H1 (cell line): ENCODE data around the gene KRTAP10-4. TPM values are rescaled to one million over a fixed set of nuclear protein-coding genes. Genes with fewer than 3 reads are reported as not detected.

Source experiments
- ASH2L ChIP-seq: fragments of 200-600, 300-600 bp; sonication (generic); IDR thresholded peaks from one replicate; pipeline ENCODE4 v1.7.1; 2017; ENCODE audit warnings: low read length
- CBX8 ChIP-seq: fragments of 300-800, 300-1000 bp; sonication (generic); IDR thresholded peaks from 2 replicates; pipeline ENCODE4 v1.7.1; 2016; ENCODE audit warnings: low read depth, low read length, borderline replicate concordance
- CHD1 ChIP-seq: IDR thresholded peaks from 2 replicates; pipeline ENCODE4 v1.6.1; 2012; ENCODE audit warnings: low read depth, low read length, improper control_type of control experiment
- CREB1 ChIP-seq: IDR thresholded peaks from 2 replicates; pipeline ENCODE4 v1.6.1; 2012; ENCODE audit warnings: inconsistent platforms
- EGR1 ChIP-seq: IDR thresholded peaks from 2 replicates; pipeline ENCODE4 v1.6.1; 2011; ENCODE audit warnings: low read depth, low read length, borderline replicate concordance
- EP300 ChIP-seq, 2 experiments: IDR thresholded peaks; 1 replicate in 1 of 2; 2 replicates in 1 of 2; pipeline ENCODE4 v1.6.1; 2011 to 2012; ENCODE audit warnings: low read depth in 2 of 2, low read length in 2 of 2, mild to moderate bottlenecking in 2 of 2, borderline replicate concordance in 1 of 2, inconsistent platforms in 1 of 2, moderate library complexity in 1 of 2
- GTF2F1 ChIP-seq: IDR thresholded peaks from 2 replicates; pipeline ENCODE4 v1.6.1; 2012; ENCODE audit warnings: low read depth, low read length, improper control_type of control experiment, borderline replicate concordance
- JUN ChIP-seq: IDR thresholded peaks from 2 replicates; pipeline ENCODE4 v1.6.1; 2011; ENCODE audit warnings: low read depth, mild to moderate bottlenecking, improper control_type of control experiment, low read length
- PHF8 ChIP-seq: fragments of 200-600 bp; sonication (generic); conservative IDR thresholded peaks from 2 replicates; pipeline ENCODE4 v1.7.1; 2012; ENCODE audit warnings: low read depth, mild to moderate bottlenecking, inconsistent platforms, low read length, moderate library complexity
- SIN3A ChIP-seq, 2 experiments: IDR thresholded peaks in 1 of 2; conservative IDR thresholded peaks in 1 of 2; 2 replicates each; pipeline ENCODE4 v1.6.1; 2011 to 2012; ENCODE audit warnings: low read length in 2 of 2, improper control_type of control experiment in 1 of 2, low read depth in 1 of 2, mild to moderate bottlenecking in 1 of 2
- SIX5 ChIP-seq: IDR thresholded peaks from 2 replicates; pipeline ENCODE4 v1.6.1; 2011; ENCODE audit warnings: mild to moderate bottlenecking, low read depth, low read length
- TAF1 ChIP-seq: IDR thresholded peaks from 2 replicates; pipeline ENCODE4 v1.6.1; 2011; ENCODE audit warnings: mild to moderate bottlenecking, low read depth, low read length
- polyA plus RNA-seq, 7 experiments: library from polyadenylated mRNA; depleted of rRNA in 3 of 7; stranded (reverse) in 5 of 7; unstranded in 2 of 7; fragments of >200 nt in 5 of 7; fragments of 200-250 nt in 2 of 7; gene quantifications; 1 replicate in 5 of 7; 2 replicates in 1 of 7; 4 replicates in 1 of 7; pipeline versions ENCODE4 v1.2.1 to v1.2.3, GENCODE V29; 2011 to 2013; ENCODE audit warnings: missing spikeins in 2 of 7, mixed read lengths in 2 of 7
- total RNA-seq: library from RNA; stranded (reverse); fragmentation: NEBNext Ultra II Directional; extraction: Animal tissue kit (Norgen Biotek cat#: 25700); gene quantifications from 2 replicates; pipeline ENCODE4 v1.2.1, GENCODE V29; 2021

KRTAP10-4 gene
- total and polyA plus RNA-seq, 2 of the 8 experiments (the other 6 are each of a cell fraction or from before 2014, with no cell fraction given): not detected

GRCh38 chr21:44535963-44536362 lies 37.6 kb upstream of the KRTAP10-4 start (continued):
- TF ChIP-seq SIN3A (conservative IDR thresholded peaks at IDR 0.05 in 1 of 2, IDR thresholded peaks at IDR 0.05 in 1 of 2; ENCODE audit: low read depth in 1 of 2, low read length in 2 of 2) (no peak), EGR1 (no peak), CBX8 (no peak), ASH2L (no peak), PHF8 (no peak), CREB1 (no peak), CHD1 (no peak), GTF2F1 (no peak), JUN (no peak), EP300 (IDR thresholded peaks at IDR 0.05; ENCODE audit: borderline replicate concordance in 1 of 2, low read depth in 2 of 2, low read length in 2 of 2) (no peak), TAF1 (no peak), SIX5 (no peak)
